A549 (cell line): ENCODE measurements around the gene RAP2B.

Experiments used
- CEBPB ChIP-seq, 2 experiments: fragments of >200 bp in 1 of 2; sonication (Bioruptor Twin) in 1 of 2; formaldehyde crosslinking in 1 of 2; IDR thresholded peaks; 2 replicates each; pipeline ENCODE4 v1.6.1; 2012 to 2016
- CHD2 ChIP-seq: fragments of 150-350 bp; IDR thresholded peaks from 2 replicates; pipeline ENCODE4 v1.6.1; 2014; ENCODE audit warnings: low read length; ENCODE audit not compliant: partially characterized antibody
- CTCF ChIP-seq: fragments of >200 bp; sonication (Bioruptor Twin); formaldehyde crosslinking; IDR thresholded peaks from 3 replicates; pipeline ENCODE4 v1.5.1; 2016
- MAX ChIP-seq: IDR thresholded peaks from 2 replicates; pipeline ENCODE4 v1.6.1; 2012
- PBX3 ChIP-seq: IDR thresholded peaks from 2 replicates; pipeline ENCODE4 v1.6.1; 2012
- POLR2A ChIP-seq: IDR thresholded peaks from 2 replicates; pipeline ENCODE4 v1.6.1; 2012; ENCODE audit warnings: mild to moderate bottlenecking, low read length
- ZSCAN20 ChIP-seq: fragments of 250-450 bp; sonication (Bioruptor Pico); IDR thresholded peaks from 2 replicates; pipeline ENCODE4 v1.8.0; 2022; ENCODE audit warnings: mild to moderate bottlenecking, moderate library complexity

DNA sequence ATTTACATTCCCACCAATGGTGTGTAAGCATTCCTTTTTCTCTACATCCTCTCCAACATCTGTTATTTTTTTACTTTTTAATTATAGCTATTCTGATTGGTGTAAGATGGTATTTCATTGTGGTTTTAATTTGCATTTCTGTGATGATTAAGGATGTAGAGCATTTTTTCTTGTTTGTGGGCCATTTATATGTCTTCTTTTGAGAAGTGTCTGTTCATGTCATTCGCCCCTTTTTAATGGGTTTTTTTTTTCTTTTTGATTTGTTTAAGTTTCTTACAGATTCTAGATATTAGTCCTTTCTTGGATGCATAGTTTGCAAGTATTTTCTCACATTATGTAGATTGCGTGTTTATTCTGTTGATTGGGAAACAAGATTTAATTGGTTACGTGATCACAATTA is 14.2 kb downstream of the RAP2B start:
- no peak for TF ChIP-seq ZSCAN20 (CRISPR knock-in tag)
- TF ChIP-seq POLR2A: no peak
- TF ChIP-seq CTCF: no peak
- TF ChIP-seq MAX: no peak
- no peak for TF ChIP-seq PBX3
- no peak for TF ChIP-seq CHD2
- no peak for TF ChIP-seq CEBPB (IDR thresholded peaks at IDR 0.05)
